ENCODE data around the gene TNFRSF21.
"Not testable (repeated sequence)": the region's sequence is repeated elsewhere in the genome, so short reads cannot be mapped to it uniquely, and the experiment has no call there.

The TNFRSF21 gene

GRCh38 chr6:47247227-47247797 is 62.4 kb downstream of the TNFRSF21 start:
- DNase-seq = no peak

- no peak for DNase-seq
Measured at GRCh38 chr6:47246551-47246950, 63.2 kb downstream of the TNFRSF21 start.

- no peak for DNase-seq
Measured at GRCh38 chr6:47245745-47246371, 63.8 kb downstream of the TNFRSF21 start.

- peak; percentile 89 for DNase-seq
Measured at GRCh38 chr6:47242483-47243386, 67.0 kb downstream of the TNFRSF21 start.

GRCh38 chr6:47241742-47242482 is 67.8 kb downstream of the TNFRSF21 start:
- DNase-seq = no peak

- no peak for DNase-seq
Measured at GRCh38 chr6:47240277-47240890, 69.3 kb downstream of the TNFRSF21 start.

GRCh38 chr6:47239546-47239945 is 70.2 kb downstream of the TNFRSF21 start:
- no peak for DNase-seq

- DNase-seq = no peak
Measured at GRCh38 chr6:47238456-47238995, 71.2 kb downstream of the TNFRSF21 start.

GRCh38 chr6:47237196-47237595 is 72.5 kb downstream of the TNFRSF21 start:
- DNase-seq = no peak

GRCh38 chr6:47235964-47236760 is 73.5 kb downstream of the TNFRSF21 start:
- no peak for DNase-seq

GRCh38 chr6:47235421-47235820 is 74.3 kb downstream of the TNFRSF21 start:
- DNase-seq = no peak

- no peak for DNase-seq
Measured at GRCh38 chr6:47234266-47234933, 75.3 kb downstream of the TNFRSF21 start.

- DNase-seq = no peak
Measured at GRCh38 chr6:47231151-47231550, 78.6 kb downstream of the TNFRSF21 start.

GRCh38 chr6:47230579-47230978 is 79.1 kb downstream of the TNFRSF21 start:
- no peak for DNase-seq

- no peak for DNase-seq
Measured at GRCh38 chr6:47229255-47229654, 80.5 kb downstream of the TNFRSF21 start.

- not testable (repeated sequence) for DNase-seq
Measured at GRCh38 chr6:47228093-47228492, 81.6 kb downstream of the TNFRSF21 start.

- DNase-seq = not testable (repeated sequence)
Measured at GRCh38 chr6:47223251-47223650, 86.5 kb downstream of the TNFRSF21 start.

- no peak for DNase-seq
Measured at GRCh38 chr6:47221565-47221964, 88.1 kb downstream of the TNFRSF21 start.

GRCh38 chr6:47209632-47210031 is 100.1 kb downstream of the TNFRSF21 start:
- no peak for DNase-seq

GRCh38 chr6:47207261-47207660 is 102.4 kb downstream of the TNFRSF21 start:
- DNase-seq = no peak

- DNase-seq = no peak
Measured at GRCh38 chr6:47206626-47207025, 103.1 kb downstream of the TNFRSF21 start.

Data from CD4-positive, alpha-beta T cell treated with Interleukin-15 for 1 hour (primary cell).